Chondrocyte (in vitro differentiated cells): Measurements from ENCODE around the gene RNF11. TPM values are rescaled to one million over a fixed set of nuclear protein-coding genes. Genes with fewer than 3 reads are reported as not detected.

ENCODE experiments used
- DNase-seq: peaks from one replicate; pipeline ENCODE4 v3.0.0; 2021; ENCODE audit warnings: mixed read lengths, low spot score
- H3K27ac Mint-ChIP-seq: one replicate; pipeline ENCODE4 v1.8.0; 2021; ENCODE audit warnings: mild to moderate bottlenecking, moderate library complexity, mixed read lengths; ENCODE audit not compliant: unreplicated experiment
- H3K27me3 Mint-ChIP-seq: 2 replicates; pipeline ENCODE4 v1.8.0; 2021; ENCODE audit warnings: low read depth, mixed read lengths
- H3K36me3 Mint-ChIP-seq: 2 replicates; pipeline ENCODE4 v1.8.0; 2021; ENCODE audit warnings: low read depth, mixed read lengths
- H3K4me1 Mint-ChIP-seq: 2 replicates; pipeline ENCODE4 v1.8.0; 2021; ENCODE audit warnings: low read depth, mild to moderate bottlenecking, mixed read lengths
- H3K4me3 Mint-ChIP-seq: one replicate; pipeline ENCODE4 v1.8.0; 2021; ENCODE audit warnings: mild to moderate bottlenecking, moderate library complexity, mixed read lengths; ENCODE audit not compliant: unreplicated experiment
- H3K9me3 Mint-ChIP-seq: 2 replicates; pipeline ENCODE4 v1.8.0; 2021; ENCODE audit warnings: low read depth, mixed read lengths
- CTCF ChIP-seq: fragments of 200-600 bp; sonication (generic); IDR thresholded peaks from 2 replicates; pipeline ENCODE4 v1.5.0; 2021; ENCODE audit warnings: antibody characterized with exemption, mild to moderate bottlenecking, moderate library complexity
- total RNA-seq: library from RNA; stranded (reverse); gene quantifications from 3 replicates; pipeline ENCODE4 v1.2.1, GENCODE V29; 2021

The RNF11 gene
- total RNA-seq, 1 donor from 2014 or later = 131 TPM

DNA sequence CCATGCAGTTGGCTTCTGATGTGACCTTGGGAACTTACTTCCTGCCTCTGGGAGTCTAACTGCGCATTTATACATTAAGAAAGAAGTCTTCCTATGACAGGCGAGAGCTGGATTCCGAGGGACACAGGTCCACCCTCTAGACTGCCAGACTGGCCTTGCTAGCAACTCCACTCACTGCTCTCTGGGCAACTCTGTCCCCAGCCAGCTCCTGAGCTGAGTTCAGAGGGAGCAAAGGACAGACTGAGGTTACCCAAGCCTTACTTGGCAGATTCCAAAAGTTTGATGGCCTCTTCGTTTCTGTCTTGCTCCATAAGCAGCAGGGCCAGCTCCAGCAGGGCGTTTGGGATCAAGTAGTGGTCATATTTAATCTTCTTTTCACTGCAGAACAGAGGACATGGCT is 52.5 kb downstream of the RNF11 start:
- no peak for DNase-seq
- H3K4me1 Mint-ChIP-seq = peaks cover 6% of the 10 kb centered on the region

DNA sequence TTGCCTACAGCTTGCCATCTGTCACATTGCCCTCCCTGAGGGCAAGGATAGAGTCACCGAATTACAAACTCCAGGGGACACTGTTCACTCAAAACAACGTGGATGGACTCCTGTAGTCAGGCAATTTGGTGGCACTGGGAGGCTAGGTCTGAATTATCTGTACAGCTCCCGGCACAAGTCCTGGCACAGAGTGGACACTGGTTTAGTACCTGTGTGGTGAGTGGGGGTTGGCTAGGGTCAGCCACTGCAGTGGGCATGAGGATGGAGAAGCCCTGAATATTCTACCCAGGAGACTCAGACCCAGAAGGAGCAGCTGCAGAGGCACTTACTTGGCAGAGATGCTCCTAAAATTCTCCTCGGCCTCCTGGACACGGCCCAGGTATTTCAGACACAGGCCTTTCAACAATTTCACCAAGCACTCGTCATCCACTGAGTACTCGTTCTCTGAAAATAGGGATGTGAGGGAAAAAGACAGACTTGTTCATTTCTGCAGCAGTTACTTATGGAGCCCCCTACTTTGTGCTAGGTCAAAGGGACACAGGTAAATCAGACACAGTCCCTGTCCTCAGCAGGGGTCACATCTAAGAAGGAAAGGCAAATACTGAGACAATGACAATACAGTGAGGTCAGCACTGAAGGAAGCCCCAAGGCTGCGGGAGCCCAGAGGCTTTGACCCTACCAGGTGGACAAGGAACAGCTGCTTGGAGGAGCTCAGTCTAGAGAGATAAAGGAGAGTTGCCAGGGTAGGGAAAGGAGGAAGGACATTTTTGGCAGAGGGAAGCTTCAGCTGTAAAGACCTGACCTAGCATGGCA is 53.8 kb downstream of the RNF11 start:
- Mint-ChIP-seq H3K27ac (no peak overlapping the region), H3K36me3 (peaks cover 2% of the 10 kb centered on the region), H3K27me3 (no peaks in the 10 kb centered on the region), H3K9me3 (no peaks in the 10 kb centered on the region), H3K4me3 (no peak overlapping the region), H3K4me1 (peaks cover 1% of the 10 kb centered on the region)
- no peak for TF ChIP-seq CTCF
- no peak for DNase-seq

More for the DNA sequence above, 52.5 kb downstream of the RNF11 start:
- H3K9me3 Mint-ChIP-seq = no peaks in the 10 kb centered on the region
- H3K4me3 Mint-ChIP-seq = no peak overlapping the region
- no peak overlapping the region for H3K27ac Mint-ChIP-seq
- no peaks in the 10 kb centered on the region for H3K27me3 Mint-ChIP-seq
- TF ChIP-seq CTCF = no peak
- H3K36me3 Mint-ChIP-seq = peaks cover 4% of the 10 kb centered on the region

DNA sequence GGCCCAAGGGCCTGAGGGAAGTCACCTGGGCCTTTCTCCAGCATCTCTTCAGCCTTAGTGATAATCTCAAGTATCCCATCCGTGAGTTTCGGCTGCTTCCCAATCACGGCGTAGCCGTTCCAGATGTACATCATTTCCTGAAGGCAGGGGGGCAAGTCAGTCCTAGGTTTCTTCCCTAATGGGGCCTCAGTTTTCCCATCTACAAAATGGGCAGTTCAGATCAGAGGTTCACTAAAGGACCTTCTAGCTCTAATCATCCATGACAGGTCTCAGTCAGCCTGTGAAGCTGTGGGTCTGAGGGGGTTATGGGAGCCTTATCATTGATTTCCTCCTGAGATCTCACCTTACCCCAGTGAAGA is 54.4 kb downstream of the RNF11 start:
- Mint-ChIP-seq H3K27me3 (no peaks in the 10 kb centered on the region), H3K36me3 (peaks cover 2% of the 10 kb centered on the region), H3K4me1 (no peaks in the 10 kb centered on the region), H3K27ac (no peak overlapping the region), H3K4me3 (no peak overlapping the region), H3K9me3 (no peaks in the 10 kb centered on the region)
- no peak for TF ChIP-seq CTCF
- no peak for DNase-seq

- no peaks in the 10 kb centered on the region for H3K9me3 Mint-ChIP-seq
- H3K27ac Mint-ChIP-seq = no peak overlapping the region
- H3K4me3 Mint-ChIP-seq = no peak overlapping the region
- H3K4me1 Mint-ChIP-seq = peaks cover 16% of the 10 kb centered on the region
- no peaks in the 10 kb centered on the region for H3K27me3 Mint-ChIP-seq
- no peak for TF ChIP-seq CTCF
- DNase-seq = no peak
- no peaks in the 10 kb centered on the region for H3K36me3 Mint-ChIP-seq
Measured at GRCh38 chr1:51293898-51294515, 57.9 kb downstream of the RNF11 start.

- Mint-ChIP-seq H3K4me1 (peaks cover 16% of the 10 kb centered on the region), H3K9me3 (no peaks in the 10 kb centered on the region), H3K36me3 (no peaks in the 10 kb centered on the region), H3K27ac (no peak overlapping the region), H3K27me3 (no peaks in the 10 kb centered on the region), H3K4me3 (no peak overlapping the region)
- TF ChIP-seq CTCF = no peak
- no peak for DNase-seq
Measured at GRCh38 chr1:51294566-51295184, 58.6 kb downstream of the RNF11 start.
